Thyroid gland (tissue), 4 donors: ENCODE measurements around the gene C5orf46. TPM values are rescaled to one million over a fixed set of nuclear protein-coding genes. Genes with fewer than 3 reads are reported as not detected.
"Not testable (repeated sequence)": the region's sequence is repeated elsewhere in the genome, so short reads cannot be mapped to it uniquely, and the experiment has no call there.

Experiments
- DNase-seq, 2 donors: peaks; one replicate each; pipeline ENCODE4 v3.0.0-alpha.2; 2019
- H3K27ac ChIP-seq, 3 donors: fragments of 200-600 bp; sonication (generic); 1 replicate in 2 of 3; 2 replicates in 1 of 3; pipeline ENCODE4 v1.5.1; 2016 to 2019; ENCODE audit warnings: mild to moderate bottlenecking in 1 of 3, moderate library complexity in 1 of 3
- H3K27me3 ChIP-seq: fragments of 200-600 bp; sonication (generic); one replicate; pipeline ENCODE4 v1.5.1; 2019
- H3K36me3 ChIP-seq, 2 donors: fragments of 200-600 bp; sonication (generic); one replicate each; pipeline ENCODE4 v1.5.1; 2016 to 2019
- H3K4me1 ChIP-seq, 2 donors: fragments of 200-600 bp; sonication (generic); one replicate each; pipeline ENCODE4 v1.5.1; 2017 to 2019
- H3K4me3 ChIP-seq, 3 donors: fragments of 200-600 bp; sonication (generic); replicated peaks in 1 of 3; 1 replicate in 2 of 3; 2 replicates in 1 of 3; pipeline ENCODE4 v1.5.1; 2016; ENCODE audit warnings: mild to moderate bottlenecking in 1 of 3
- H3K9me3 ChIP-seq: fragments of 200-600 bp; sonication (generic); one replicate; pipeline ENCODE4 v1.5.1; 2017
- POLR2A ChIP-seq, 2 donors: fragments of 450-650 bp; IDR thresholded peaks; one replicate each; pipeline ENCODE4 v1.6.1; 2017; ENCODE audit warnings: antibody characterized with exemption in 2 of 2, mild to moderate bottlenecking in 2 of 2, moderate library complexity in 1 of 2
- WGBS, 2 donors: methylation state at CpG; one replicate each; pipeline ENCODE4 v1.1.5; 2017; 5-methylcytosine and 5-hydroxymethylcytosine counted together
- intact Hi-C: fragments of 100-400 bp; cut with DNase I; formaldehyde crosslinking; loops from one replicate; pipeline ENCODE4 v1.15.1; 2023
- total RNA-seq, 4 donors: library from RNA; depleted of rRNA; stranded (reverse); fragments of >200 nt; gene quantifications; one replicate each; pipeline ENCODE4 v1.2.3, GENCODE V29; 2016
- TF ChIP-seq, protein P1 (sequence below), 6 experiments: fragments of 200-600 bp in 3 of 6; fragments of 450-650 bp in 3 of 6; sonication (generic) in 3 of 6; IDR thresholded peaks; one replicate each; pipeline ENCODE4 v1.5.1; 2016 to 2019; ENCODE audit warnings: antibody characterized with exemption in 6 of 6, mild to moderate bottlenecking in 2 of 6, inconsistent platforms in 1 of 6, moderate library complexity in 1 of 6

Gene C5orf46
- total RNA-seq, 4 donors from 2014 or later, result not detected

DNA sequence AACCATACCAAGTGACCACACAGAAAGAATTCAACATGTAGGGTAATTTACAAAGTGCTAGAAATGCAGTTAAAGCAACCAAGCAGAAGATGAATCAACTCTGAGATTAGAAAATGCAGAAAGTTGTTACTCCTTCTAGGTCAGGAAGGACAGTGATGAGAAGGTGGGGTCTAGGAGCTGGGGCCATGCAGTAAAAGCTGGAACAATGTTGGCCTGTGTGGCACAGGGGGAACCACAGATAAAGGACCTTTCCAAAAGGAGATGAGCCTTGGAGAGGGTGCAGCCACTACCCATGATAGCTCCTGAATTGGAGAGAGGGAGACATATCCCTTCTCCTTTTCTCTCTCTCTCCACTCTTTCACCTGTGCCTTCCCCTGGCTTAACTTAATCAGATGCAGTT, 30.2 kb downstream of the C5orf46 start:
- intact Hi-C loops, result no loop called here
- TF ChIP-seq, protein P1, sequence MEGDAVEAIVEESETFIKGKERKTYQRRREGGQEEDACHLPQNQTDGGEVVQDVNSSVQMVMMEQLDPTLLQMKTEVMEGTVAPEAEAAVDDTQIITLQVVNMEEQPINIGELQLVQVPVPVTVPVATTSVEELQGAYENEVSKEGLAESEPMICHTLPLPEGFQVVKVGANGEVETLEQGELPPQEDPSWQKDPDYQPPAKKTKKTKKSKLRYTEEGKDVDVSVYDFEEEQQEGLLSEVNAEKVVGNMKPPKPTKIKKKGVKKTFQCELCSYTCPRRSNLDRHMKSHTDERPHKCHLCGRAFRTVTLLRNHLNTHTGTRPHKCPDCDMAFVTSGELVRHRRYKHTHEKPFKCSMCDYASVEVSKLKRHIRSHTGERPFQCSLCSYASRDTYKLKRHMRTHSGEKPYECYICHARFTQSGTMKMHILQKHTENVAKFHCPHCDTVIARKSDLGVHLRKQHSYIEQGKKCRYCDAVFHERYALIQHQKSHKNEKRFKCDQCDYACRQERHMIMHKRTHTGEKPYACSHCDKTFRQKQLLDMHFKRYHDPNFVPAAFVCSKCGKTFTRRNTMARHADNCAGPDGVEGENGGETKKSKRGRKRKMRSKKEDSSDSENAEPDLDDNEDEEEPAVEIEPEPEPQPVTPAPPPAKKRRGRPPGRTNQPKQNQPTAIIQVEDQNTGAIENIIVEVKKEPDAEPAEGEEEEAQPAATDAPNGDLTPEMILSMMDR (IDR thresholded peaks at IDR 0.05), result no peak
- no peak for TF ChIP-seq POLR2A (IDR thresholded peaks at IDR 0.05)
- Histone ChIP-seq H3K27me3 (no peaks in the 10 kb centered on the region), H3K27ac (no peak overlapping the region), H3K9me3 (no peaks in the 10 kb centered on the region), H3K36me3 (no peaks in the 10 kb centered on the region), H3K4me3 (no peak overlapping the region), H3K4me1 (peaks cover 8% of the 10 kb centered on the region in 2 donors)
- no peak for DNase-seq

DNA sequence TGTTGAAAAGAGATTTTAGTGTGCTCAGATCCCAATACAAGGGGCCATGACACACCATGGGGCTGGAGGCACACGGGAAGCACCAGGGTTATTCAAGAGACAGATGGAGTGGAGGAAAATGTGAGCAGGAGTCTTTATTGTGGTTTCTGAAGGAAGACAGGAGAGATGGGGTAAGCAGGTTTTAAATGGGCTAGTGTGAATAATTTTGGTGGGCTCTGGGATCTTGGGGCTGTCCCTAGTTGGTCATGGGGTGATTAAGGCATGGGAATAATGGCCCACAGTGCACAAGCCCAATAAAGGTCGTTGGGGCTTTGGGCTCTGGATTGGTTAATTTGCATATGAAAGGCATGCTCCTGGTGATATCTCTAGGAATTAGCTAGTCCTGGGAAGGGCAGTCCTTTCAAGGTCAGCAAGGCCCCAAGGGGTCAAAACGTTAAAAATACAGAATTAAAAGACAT, 31.4 kb downstream of the C5orf46 start:
- TF ChIP-seq, protein P1 (IDR thresholded peaks at IDR 0.05), result no peak
- no peak for TF ChIP-seq POLR2A (IDR thresholded peaks at IDR 0.05)
- H3K36me3 ChIP-seq, result no peaks in the 10 kb centered on the region
- intact Hi-C loops, result no loop called here
- H3K4me3 ChIP-seq, result no peak overlapping the region
- WGBS, 2 donors, result 38 to 61% methylated on average over 3 of the region's 3 CpGs
- no peak for DNase-seq
- no peak overlapping the region for H3K27ac ChIP-seq
- H3K4me1 ChIP-seq, result peaks cover 8% of the 10 kb centered on the region in 2 donors
- H3K9me3 ChIP-seq, result no peaks in the 10 kb centered on the region
- no peaks in the 10 kb centered on the region for H3K27me3 ChIP-seq

DNA sequence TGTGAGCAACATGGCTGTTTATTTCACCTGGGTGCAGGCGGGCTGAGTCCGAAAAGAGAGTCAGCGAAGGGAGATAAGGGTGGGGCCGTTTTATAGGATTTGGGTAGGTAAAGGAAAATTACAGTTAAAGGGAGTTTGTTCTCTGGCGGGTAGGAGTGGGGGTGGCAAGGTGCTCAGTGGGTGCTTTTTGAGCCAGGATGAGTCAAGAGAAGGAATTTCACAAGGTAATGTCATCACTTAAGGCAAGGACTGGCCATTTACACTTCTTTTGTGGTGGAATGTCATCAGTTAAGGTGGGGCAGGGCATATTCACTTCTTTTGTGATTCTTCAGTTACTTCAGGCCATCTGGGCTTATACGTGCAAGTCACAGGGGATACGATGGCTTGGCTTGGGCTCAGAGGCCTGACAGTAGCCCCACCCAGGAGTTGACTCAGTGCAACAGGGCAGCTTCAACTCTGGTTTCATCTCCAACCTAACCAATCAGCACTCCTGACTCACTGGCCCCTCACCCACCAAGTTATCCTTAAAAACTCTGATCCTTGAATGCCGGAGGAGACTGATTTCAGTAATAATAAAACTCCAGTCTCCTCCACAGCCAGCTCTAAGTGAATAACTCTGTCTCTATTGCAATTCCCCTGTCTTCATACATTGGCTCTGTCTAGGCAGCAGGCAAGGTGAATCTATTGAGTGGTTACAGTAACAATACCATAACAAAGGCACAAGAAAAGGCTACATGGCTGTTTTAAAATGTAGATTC, 32.0 kb downstream of the C5orf46 start:
- H3K27me3 ChIP-seq, H3K9me3 ChIP-seq, H3K27ac ChIP-seq, intact Hi-C loops, H3K36me3 ChIP-seq, DNase-seq, H3K4me1 ChIP-seq, H3K4me3 ChIP-seq: not testable (repeated sequence)
- WGBS, 2 donors, result 87 to 92% methylated on average over 8 of the region's 8 CpGs

DNA sequence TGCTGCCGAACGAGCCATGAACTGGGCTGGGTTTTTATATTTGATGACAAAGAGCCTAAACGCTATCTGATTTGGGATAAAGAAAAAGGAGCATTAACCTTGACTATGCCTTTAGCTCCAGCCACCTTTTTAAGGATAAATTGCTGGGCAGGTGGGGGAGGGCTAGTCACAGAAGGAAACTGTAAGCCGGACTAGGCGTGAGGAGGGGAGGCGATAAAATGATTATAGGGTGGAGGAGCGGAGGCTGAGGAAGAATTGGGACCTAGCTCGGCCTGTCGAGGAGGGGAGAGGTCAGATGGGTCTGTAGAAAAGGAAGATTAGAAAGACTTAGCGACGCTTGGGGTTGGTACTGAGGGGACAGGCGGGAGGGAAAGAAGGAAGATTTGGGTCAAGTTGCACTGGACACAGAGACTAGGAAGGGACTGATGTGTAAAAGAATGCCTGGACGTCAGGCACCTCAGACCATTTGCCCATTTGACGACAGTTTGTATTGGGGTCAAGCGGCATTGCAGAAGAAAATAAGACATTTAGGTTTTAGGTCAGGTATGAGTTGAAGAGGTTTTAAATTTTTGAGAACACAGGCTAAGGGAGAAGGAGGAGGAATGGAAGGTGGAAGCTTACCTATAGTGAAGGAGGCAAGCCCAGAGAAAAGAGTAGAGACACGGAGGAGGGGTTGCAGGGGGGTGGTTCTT, 33.4 kb downstream of the C5orf46 start:
- intact Hi-C loops, H3K27me3 ChIP-seq, H3K27ac ChIP-seq, H3K36me3 ChIP-seq, H3K9me3 ChIP-seq, H3K4me1 ChIP-seq, DNase-seq, H3K4me3 ChIP-seq: not testable (repeated sequence)
- WGBS, 2 donors, result 90 to 92% methylated on average over 16 of the region's 16 CpGs

DNA sequence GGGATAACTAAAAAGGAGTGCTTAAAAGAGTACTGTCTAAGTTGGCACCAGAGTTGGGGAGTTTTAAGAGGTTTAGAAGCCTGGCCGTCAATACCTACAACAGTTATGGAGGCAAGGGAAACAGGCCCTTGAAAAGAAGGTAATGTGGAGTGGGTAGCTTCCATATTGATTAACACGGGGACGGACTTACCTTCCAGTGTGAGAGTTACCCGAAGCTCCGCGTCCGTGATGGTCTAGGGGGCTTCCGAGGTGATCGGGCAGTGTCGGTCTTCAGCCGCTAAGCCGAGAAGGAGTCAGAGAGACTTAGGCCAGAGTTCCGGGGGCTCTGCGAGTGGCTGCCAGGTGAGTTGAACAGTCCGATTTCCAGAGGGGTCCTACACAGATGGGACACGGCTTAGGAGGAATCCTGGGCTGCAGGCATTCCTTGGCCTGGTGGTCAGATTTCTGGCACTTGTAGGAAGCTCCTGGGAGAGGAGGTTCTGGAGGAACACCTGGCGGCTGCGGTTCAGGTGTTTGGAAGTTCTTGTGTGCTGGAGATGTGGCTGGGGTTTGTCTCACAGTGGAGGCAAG, 34.3 kb downstream of the C5orf46 start:
- H3K9me3 ChIP-seq, H3K27ac ChIP-seq, intact Hi-C loops, H3K27me3 ChIP-seq, DNase-seq, H3K4me1 ChIP-seq, H3K4me3 ChIP-seq, H3K36me3 ChIP-seq: not testable (repeated sequence)
- 95 to 96% methylated on average over 18 of the region's 18 CpGs for WGBS, 2 donors

DNA sequence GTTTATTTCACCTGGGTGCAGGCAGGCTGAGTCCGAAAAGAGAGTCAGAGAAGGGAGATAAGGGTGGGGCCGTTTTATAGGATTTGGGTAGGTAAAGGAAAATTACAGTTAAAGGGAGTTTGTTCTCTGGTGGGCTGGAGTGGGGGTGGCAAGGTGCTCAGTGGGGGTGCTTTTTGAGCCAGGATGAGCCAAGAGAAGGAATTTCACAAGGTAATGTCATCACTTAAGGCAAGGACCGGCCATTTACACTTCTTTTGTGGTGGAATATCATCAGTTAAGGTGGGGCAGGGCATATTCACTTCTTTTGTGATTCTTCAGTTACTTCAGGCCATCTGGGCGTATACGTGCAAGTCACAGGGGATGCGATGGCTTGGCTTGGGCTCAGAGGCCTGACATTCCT, 36.4 kb downstream of the C5orf46 start:
- H3K27me3 ChIP-seq, H3K9me3 ChIP-seq, DNase-seq, intact Hi-C loops, H3K4me3 ChIP-seq, H3K27ac ChIP-seq, H3K4me1 ChIP-seq, H3K36me3 ChIP-seq: not testable (repeated sequence)
- WGBS, 2 donors, result 78 to 83% methylated on average over 6 of the region's 6 CpGs

DNA sequence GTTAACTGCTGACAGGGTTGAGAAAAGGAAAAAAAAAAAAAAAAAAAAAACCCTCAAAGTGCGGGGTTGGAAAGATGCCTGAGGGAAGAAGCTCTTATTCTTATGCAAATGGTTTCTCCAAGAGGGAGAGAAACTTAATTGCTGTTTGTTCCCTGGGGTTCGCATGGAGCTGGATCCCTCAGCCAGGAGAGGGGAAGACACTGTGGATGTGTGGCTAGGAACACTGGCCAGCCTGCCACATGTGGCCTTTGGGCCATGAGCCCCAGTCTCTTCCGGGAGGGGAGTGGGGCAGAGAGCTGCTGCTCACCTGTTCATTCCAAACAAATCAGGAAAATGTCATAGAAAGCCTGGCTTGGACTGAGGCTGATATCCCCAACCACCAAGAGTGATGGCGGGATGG, 37.2 kb downstream of the C5orf46 start:
- no peaks in the 10 kb centered on the region for H3K4me1 ChIP-seq
- DNase-seq, result no peak
- no peak overlapping the region for H3K4me3 ChIP-seq
- no peaks in the 10 kb centered on the region for H3K9me3 ChIP-seq
- intact Hi-C loops, result no loop called here
- WGBS, 2 donors, result 43 to 66% methylated on average over 4 of the region's 4 CpGs
- TF ChIP-seq POLR2A (IDR thresholded peaks at IDR 0.05), result no peak
- TF ChIP-seq, protein P1 (IDR thresholded peaks at IDR 0.05), result no peak
- H3K27ac ChIP-seq, result no peak overlapping the region
- no peaks in the 10 kb centered on the region for H3K27me3 ChIP-seq
- no peaks in the 10 kb centered on the region for H3K36me3 ChIP-seq
